ENCODE results near the gene ZBTB20. TPM values are rescaled to one million over a fixed set of nuclear protein-coding genes. Genes with fewer than 3 reads are reported as not detected.

The ZBTB20 gene
- polyA plus RNA-seq, 3 donors: 4.2 to 7.6 (median 6.4) TPM

DNA sequence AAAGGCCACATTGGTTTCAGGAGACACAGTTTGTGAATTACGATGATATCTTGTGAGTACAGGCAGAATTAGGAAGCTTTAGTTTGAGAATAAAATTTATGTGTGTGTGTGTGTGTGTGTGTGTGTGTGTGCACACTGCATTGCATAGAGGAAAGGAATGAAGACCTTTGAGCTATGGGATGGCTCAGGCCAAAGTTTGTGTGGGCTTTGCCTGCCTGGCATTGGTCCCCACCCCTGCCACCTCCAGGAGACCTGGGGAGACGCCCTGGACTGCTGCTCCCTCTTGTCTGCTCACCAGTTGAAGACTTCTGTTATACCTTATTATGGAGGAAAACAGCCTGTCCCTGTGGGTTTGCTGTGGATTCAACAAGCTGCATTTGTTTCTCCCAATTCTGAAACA is 816.1 kb downstream of the ZBTB20 start:
- no peak for DNase-seq (ENCODE audit: low read depth in 3 of 3, low spot score in 2 of 3)

DNA sequence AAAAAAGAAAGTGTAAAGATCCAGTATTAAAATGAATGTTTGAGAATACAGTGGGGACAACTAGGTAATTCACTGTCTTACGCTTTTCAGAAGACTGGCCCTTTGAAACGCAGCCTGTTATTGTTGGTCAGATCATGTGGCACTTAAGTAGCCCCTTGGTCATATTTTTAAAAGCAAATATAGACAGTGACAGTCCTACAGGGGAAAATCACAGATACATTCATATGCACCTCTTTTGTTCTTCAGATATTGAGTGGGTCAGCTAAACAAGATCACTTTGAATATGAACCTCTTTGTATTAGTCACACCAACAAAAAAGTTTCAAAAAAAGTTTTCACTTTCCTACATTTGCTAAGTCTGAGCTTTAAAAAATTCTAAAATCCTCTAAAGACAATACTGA is 817.3 kb downstream of the ZBTB20 start:
- DNase-seq (ENCODE audit: low read depth in 3 of 3, low spot score in 2 of 3): no peak

DNA sequence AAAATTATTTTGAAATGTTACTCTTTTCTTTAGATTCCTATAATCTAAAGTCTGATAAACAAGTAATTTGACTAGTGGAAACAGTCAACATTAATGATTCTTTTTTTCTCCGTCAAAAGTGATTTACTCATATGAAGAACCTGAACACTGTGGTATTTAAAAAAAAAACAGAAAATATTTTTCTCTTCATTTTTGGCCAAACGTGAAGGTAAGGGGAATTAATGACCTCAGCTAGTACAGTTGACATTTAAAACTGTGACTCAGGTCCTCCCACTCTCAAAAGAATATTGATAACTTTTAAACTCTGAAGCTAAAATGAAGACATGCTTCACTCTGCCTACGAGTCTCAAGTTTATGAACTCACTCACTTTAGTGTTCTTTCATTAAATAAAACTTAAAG is 818.7 kb downstream of the ZBTB20 start:
- DNase-seq (ENCODE audit: low read depth in 3 of 3, low spot score in 2 of 3): no peak

DNA sequence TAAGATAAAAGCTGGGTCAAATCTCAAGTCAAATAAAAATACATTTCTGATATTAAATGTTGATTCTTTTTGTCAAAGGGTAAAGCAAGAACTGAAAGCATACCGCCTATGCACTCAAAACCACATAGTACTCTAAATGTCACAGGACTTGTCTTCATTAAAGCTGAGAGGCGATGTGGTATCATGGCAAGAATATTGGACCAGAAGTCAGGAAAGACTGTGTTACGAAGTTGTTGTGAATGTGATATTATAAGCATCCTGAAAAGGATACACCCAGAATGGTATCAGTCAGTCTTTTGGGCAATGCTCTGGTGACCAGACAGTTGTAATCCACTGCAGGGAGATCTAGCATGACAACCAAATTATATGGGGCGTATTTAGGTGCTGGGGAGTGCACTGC is 819.4 kb downstream of the ZBTB20 start:
- no peak for DNase-seq (ENCODE audit: low read depth in 3 of 3, low spot score in 2 of 3)

DNA sequence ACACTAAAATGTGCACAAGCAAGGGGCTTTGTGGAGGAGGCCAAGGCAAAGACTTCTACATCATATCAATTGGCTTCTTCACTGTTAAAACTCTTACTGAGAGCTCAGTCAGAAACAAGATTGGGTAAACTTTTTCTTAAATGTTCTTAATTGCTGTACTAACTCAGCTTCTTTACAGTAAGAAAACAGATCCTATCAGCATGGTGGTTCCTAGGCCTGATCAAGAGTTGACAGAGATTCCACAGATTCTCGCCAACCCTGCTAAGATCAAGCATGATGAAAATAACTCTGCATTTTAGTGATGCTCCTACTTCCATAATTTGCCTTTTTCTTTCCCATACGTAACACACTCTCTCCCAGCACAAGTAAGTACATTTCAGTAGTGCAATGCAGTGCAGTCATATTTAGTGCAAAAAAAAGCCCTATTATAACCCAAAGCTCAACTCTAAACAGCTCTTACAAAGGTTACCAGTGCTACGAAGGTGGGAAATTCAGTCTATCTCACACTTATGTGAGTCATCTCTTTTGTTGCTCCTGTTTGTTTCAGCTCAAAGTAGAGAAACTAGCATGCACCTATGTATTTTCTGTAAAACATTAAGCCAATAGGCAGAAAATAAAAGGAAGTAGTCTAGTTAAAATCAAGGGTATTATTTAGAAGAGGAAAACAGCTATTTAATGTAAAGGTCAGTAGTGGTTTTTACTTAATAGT is 823.4 kb downstream of the ZBTB20 start:
- no peak for DNase-seq (ENCODE audit: low read depth in 3 of 3, low spot score in 2 of 3)

DNA sequence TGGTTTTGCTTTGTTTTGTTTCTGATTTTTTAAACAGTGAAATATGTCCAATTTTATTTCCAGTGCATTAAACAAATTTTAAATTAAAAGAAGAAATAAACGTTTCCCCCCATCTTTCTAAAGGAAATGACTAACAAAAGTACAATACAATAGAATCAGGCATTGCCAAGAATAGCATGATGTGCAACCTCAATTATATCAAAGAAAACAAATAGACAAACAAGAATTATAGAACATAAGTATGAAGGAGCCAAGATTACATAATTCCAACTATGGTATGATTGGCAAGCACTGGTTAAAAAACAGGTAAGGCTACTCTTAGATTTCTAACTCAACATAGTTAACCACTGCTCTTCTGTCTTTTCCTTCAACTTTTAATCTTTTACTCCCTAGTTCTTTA is 826.8 kb downstream of the ZBTB20 start:
- DNase-seq (ENCODE audit: low read depth in 3 of 3, low spot score in 2 of 3): no peak

DNA sequence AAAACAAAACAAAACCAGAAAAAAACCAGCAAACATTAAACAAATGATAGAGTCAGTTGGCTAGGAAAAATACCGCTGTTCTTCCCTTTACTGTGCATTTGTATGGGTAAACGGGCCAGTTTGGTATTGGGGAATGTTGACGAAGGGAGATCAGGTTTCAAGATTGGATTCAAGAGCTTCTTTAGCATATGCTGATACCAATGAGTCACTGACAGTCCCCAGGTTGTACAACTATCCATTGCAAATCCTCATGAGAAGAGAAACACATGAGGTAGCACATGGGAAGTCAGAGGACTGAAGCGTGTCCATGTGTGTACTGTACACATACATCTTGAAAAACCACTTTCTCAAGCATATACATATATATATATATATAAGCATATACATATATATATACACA is 827.6 kb downstream of the ZBTB20 start:
- DNase-seq (ENCODE audit: low read depth in 3 of 3, low spot score in 2 of 3): no peak

DNA sequence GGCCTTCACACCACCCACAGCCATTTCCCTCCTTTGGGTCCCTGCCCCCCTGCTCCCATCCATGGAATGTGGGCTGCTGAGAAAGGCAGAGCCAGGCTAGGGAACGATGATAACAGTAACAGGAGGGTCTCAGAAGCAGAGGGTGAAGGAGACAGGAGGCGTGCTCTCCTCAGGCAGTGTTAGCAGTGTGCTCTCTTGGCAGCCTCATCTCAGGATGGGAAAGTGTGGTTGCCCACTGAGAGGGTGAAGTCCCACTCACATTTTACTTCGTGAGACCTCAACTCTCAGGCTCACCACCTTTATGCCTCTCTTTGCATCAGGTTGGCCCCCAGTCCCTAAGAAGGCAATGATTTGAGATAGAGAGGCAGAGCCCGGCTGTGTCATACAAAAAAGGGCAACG is 828.8 kb downstream of the ZBTB20 start:
- DNase-seq (ENCODE audit: low read depth in 3 of 3, low spot score in 2 of 3): no peak

DNA sequence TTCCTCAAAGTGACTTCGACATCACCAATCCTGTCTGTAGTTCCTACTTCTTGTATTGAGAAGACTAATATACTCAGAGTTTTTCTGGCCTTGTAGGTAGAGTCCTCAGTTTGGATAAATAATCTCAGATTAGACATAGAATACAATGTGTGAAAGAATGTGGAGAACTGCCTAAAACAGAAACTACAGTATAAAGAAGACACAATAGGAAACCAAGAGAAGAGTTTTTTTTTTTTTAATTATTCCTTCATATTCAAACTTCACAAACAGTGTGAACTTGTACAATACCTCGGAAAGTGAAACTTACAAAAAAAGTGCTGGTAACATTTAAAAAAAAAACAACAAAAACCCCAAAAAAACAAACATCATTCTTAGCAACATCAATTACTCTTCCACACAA is 832.8 kb downstream of the ZBTB20 start:
- DNase-seq (ENCODE audit: low read depth in 3 of 3, low spot score in 2 of 3): no peak

DNA sequence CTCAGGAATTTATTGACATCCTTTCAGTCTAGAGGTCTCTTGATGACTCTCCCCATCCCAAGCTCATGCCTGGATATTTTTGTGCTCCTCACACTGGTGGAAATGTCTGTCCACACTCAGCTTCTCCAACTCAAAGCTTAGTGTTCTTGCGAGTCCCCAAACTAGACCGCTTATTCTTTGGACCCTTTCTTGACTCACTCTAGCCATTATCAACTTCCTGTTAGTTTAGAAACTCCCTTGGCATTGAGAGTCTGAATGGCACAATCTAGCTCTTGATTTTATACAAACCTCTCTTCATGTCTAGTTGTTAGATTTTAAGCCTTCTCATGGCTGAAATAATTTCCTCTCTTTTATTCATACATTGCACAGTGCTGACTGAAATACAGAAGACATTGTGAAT is 833.7 kb downstream of the ZBTB20 start:
- DNase-seq (ENCODE audit: low read depth in 3 of 3, low spot score in 2 of 3): no peak

DNA sequence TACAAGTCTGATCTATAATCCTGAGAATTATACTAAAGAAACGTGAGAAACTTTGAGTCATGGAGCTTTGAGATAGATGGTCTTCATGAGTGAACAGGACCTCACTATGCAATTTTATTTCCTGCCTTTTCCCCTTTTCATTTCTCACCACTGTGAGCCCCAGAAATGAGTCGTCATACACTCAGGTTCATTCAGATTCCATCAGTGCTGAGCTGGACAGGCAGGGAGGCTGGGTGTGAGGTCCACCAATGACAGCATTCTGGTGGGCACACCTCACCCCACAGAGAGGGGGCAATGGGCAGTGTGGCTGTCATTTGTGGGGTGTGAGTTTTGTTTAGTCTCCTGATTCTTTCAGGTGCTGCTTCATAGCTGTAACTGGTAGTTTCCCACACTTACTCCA is 836.4 kb downstream of the ZBTB20 start:
- no peak for DNase-seq (ENCODE audit: low read depth in 3 of 3, low spot score in 2 of 3)

DNA sequence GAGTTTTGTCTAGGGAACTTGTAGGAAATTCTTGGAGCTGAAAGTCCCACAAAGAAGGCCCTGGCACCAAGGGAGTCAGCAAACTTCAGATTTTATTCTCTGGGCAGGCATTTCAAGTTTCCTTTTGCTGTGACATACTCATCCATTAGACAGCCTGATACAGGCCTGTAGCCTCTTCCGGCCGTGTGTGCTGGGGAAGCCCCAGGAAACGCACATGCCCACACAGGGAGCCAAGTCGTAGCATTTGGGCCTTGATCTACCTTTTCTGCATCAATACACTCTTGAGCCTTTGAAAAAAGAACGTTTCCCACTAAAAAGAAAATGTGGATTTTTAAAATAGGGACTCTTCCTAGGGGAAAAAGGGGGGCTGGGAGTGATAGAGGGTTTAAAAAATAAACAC is 838.3 kb downstream of the ZBTB20 start:
- DNase-seq (ENCODE audit: low read depth in 3 of 3, low spot score in 2 of 3): no peak

DNA sequence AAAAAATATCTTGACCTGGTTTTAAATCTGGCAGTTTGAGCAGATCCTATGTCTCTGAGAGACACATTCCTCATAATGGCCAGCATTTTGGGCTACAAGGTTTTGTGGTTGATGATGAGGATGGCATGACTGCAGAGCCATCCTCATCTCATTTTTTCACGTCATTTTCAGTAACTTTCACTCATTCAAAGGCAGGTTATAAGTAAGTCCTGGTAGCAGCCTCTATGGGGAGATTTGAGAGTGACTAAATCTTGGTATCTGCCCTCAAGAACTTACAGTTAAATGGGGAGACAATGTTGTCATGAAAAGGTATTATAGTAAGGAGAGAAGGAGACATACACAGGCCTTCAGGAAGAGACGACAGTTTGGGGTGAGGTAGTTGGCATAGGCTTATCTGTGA is 838.7 kb downstream of the ZBTB20 start:
- DNase-seq (ENCODE audit: low read depth in 3 of 3, low spot score in 2 of 3): no peak

DNA sequence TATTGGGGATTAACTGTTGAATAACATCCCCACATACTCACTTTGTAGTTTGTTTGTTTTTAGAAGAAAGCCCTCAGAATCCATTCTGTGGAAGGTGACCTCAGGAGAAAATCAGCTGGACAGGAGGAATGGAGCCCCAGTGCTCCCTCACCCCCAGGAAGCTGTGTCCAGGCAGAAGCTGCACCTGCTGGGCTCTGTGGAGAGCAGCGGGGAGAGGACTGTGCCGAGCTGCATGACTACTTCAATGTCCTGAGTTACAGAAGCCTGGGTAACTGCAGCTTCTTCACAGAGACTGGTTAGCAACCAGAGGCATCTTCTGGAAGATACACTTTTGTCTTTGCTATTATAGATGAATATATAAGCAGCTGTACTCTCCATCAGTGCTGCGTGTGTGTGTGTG is 839.3 kb downstream of the ZBTB20 start:
- DNase-seq (ENCODE audit: low read depth in 3 of 3, low spot score in 2 of 3): no peak

DNA sequence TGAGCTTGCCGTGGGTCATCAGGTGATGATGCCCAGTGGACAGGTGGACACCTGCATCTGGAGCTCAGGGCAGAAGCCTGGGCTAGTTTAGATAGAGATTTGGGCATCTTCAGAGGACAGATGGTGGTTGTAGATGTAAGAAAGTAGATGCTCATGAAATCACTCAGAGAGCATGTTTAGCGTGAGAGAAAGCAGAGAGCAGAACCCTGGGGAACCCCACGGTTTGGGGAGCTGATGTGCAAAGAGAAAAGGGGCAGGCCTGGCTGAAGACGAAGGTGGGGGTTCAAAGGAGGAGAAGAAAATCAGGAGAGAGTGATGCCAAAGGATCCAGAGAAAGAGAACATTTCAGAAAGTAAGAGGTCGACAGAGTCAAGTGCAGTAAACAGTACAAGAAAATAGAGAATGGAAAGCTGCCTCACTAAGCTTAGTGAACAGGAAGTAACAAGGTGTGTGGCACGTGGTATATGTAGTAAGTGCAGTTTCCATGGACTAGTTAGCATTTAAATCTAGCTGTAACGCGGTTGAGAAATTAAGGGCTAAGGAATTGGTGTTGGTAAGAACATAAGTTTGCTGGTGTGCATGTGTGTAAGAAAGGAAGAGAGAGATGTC is 839.8 kb downstream of the ZBTB20 start:
- DNase-seq (ENCODE audit: low read depth in 3 of 3, low spot score in 2 of 3): no peak

DNA sequence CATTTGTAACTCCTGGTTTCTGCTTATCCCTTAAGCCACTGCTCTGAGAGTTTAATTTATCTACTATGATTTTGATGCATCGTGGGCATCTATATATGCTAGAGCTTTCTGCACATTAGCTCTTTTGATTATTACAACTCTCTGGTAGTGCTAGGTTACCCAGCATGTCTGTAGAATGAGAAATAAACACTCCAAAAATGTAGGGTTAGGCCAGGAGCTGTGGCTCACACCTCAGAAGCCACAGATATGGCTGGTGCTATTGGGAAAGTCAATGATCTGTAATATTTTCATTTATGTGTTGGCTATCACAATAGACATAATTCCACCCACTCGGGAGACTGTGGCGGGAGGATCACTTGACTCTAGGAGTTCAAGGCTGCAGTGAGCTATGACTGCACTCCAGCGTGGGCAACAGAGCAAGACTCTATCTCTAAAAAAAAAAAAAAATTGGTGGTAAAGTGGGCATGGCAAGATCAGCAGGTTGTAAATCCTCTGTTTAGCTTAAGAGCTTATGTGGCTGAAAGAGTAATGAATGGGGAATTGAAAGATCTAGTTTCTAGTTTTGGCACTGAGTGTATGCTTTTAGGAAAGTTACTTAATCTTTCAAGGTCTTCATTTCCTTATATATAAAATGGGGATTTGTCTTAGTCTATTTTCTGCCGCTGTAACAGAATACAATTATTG is 847.0 kb downstream of the ZBTB20 start:
- DNase-seq (ENCODE audit: low read depth in 3 of 3, low spot score in 2 of 3): no peak

DNA sequence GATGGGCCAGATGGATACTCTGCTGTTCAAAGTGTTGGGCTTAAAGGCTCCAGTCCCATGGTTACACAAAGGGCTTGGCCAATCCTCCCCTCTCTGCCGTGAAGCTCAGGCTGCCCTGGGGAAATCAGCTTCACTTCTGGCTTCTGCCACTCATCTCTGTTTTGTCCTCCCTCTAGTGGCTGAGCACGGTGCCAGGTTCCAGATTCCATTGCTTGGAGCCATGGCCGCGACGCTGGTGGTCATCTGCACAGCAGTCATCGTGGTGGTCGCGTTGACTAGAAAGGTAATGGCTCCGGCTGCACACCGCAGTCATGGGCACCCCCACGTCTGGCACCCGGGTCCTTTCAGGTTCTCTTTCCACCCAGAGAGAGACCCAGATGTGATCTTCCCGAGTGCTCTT is 847.7 kb downstream of the ZBTB20 start:
- no peak for DNase-seq (ENCODE audit: low read depth in 3 of 3, low spot score in 2 of 3)

DNA sequence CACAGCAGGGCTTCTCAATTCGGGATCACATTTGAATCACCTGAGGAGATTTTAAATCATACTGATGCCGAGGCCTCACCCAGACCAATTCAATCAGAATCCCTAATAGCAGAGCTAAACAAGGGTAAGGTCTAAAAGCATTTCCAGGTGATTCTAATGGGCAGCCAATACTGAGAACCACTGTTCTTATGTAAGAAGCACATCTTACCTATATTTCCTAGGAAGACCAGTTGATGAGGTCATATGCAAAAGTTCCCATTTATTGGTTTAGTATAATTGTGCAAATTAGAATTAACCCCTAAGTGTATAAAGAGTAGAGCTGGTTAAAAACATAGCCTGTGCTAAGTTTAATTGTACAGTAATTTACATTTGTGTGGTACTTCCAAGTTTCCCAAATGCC is 851.1 kb downstream of the ZBTB20 start:
- DNase-seq (ENCODE audit: low read depth in 3 of 3, low spot score in 2 of 3): no peak

DNA sequence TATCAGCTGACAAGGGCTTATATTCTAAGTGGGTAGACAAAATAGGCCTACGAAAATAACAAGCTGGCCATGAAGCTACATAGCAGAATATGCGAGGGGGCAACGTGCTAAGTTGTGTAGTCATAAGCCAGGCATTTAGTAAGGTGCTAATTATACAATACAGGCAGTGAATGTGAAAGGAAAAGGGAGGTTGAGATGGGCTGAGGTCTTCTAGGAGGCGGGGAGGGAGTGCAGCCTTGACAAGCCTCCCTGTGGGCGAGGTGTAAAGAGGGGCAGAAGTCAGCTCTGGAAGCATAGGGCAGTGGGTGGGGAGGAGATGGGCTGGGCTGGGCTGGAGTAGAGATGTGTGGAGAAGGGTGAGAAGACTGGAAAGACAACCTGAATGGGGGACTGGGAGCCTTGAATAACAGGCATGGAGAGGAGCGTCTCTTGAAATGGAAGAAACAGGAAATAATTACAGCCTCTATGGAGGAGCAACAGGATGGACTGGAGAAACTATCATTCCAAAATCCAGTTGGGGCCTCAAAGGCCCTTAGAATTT is 852.1 kb downstream of the ZBTB20 start:
- DNase-seq (ENCODE audit: low read depth in 3 of 3, low spot score in 2 of 3): no peak

DNA sequence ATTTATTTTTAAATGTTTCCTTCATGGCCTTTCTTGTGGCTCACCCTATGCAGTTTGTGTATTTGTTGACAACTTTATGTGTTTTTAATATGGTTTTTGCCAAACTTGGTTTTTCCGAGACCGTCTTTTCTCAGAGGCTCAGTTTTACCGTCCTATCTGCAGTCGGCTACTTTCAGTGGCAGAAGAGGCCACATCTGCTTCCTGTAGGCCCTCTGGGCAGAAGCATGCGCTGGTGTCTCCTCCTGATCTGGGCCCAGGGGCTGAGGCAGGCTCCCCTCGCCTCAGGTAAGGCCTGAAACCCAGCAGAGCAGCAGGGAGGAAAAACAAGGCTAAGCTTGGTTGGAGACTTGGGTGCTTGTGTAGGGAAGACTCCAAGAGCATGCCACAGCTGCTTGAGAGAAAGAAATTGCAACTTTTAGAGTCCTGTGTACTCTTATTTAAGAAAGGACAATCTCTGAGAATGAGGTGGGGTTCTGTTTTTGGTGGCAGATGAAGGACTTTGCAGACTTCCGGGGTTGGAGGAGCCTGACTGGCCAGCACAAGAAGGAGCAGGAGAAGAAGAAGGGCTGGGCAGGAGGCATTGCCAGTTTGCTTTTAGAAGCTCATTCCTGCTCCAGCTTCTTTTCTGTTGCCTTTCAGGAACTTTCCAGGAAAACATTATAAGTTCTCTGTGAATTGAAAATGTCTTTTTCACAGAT is 853.1 kb downstream of the ZBTB20 start, which contains the start of gene TIGIT:
TSS of gene TIGIT (plus strand) at position 191 of the 698 bp plus-strand sequence. CDS start at position 225, 34 bp downstream.
- no peak for DNase-seq (ENCODE audit: low read depth in 3 of 3, low spot score in 2 of 3)
